Measurements from ENCODE around the gene FAF2.

DNA sequence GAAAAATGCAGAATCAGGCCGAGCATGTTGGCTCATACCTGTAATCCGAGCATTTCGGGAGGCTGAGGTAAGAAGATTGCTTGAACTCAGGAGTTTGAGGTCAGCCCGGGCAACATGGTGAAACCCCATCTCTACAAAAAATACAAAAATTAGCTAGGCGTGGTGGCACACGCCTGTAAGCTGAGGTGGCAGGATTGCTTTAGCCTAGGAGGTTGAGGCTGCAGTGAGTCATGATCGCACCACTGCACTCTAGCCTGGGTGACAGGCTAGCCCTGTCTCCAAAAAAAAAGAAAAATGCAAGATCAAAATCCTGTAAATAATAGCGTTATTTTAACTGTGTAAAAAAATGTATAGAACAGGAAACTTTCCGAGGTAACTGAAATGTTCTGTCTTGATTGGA lies 49.7 kb downstream of the FAF2 start:
- TF ChIP-seq, protein P1, sequence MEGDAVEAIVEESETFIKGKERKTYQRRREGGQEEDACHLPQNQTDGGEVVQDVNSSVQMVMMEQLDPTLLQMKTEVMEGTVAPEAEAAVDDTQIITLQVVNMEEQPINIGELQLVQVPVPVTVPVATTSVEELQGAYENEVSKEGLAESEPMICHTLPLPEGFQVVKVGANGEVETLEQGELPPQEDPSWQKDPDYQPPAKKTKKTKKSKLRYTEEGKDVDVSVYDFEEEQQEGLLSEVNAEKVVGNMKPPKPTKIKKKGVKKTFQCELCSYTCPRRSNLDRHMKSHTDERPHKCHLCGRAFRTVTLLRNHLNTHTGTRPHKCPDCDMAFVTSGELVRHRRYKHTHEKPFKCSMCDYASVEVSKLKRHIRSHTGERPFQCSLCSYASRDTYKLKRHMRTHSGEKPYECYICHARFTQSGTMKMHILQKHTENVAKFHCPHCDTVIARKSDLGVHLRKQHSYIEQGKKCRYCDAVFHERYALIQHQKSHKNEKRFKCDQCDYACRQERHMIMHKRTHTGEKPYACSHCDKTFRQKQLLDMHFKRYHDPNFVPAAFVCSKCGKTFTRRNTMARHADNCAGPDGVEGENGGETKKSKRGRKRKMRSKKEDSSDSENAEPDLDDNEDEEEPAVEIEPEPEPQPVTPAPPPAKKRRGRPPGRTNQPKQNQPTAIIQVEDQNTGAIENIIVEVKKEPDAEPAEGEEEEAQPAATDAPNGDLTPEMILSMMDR (IDR thresholded peaks at IDR 0.05; ENCODE audit: low read depth, low read length, missing input control) = no peak
- TF ChIP-seq HNF4A (conservative IDR thresholded peaks at IDR 0.05) = no peak

Measured in liver (tissue), 3 donors.